Panc1 (cell line): ENCODE results near the gene GPC6.

Experiments used
- POLR2AphosphoS5 ChIP-seq: IDR thresholded peaks from 2 replicates; pipeline ENCODE4 v1.6.1; 2012; ENCODE audit warnings: mild to moderate bottlenecking, low read depth, low read length, moderate library complexity
- TF ChIP-seq, protein P1 (sequence below): fragments of 450-650 bp; IDR thresholded peaks from 2 replicates; pipeline ENCODE4 v1.5.1; 2017; ENCODE audit warnings: mild to moderate bottlenecking
- TF ChIP-seq, protein P2 (sequence below), 2 experiments: IDR thresholded peaks; 2 replicates each; pipeline ENCODE4 v1.6.1; 2011 to 2012; ENCODE audit warnings: low read depth in 2 of 2, control low read depth in 1 of 2, low read length in 1 of 2, mild to moderate bottlenecking in 1 of 2, moderate library complexity in 1 of 2; ENCODE audit not compliant: insufficient read depth in 1 of 2

- TF ChIP-seq, protein P1, sequence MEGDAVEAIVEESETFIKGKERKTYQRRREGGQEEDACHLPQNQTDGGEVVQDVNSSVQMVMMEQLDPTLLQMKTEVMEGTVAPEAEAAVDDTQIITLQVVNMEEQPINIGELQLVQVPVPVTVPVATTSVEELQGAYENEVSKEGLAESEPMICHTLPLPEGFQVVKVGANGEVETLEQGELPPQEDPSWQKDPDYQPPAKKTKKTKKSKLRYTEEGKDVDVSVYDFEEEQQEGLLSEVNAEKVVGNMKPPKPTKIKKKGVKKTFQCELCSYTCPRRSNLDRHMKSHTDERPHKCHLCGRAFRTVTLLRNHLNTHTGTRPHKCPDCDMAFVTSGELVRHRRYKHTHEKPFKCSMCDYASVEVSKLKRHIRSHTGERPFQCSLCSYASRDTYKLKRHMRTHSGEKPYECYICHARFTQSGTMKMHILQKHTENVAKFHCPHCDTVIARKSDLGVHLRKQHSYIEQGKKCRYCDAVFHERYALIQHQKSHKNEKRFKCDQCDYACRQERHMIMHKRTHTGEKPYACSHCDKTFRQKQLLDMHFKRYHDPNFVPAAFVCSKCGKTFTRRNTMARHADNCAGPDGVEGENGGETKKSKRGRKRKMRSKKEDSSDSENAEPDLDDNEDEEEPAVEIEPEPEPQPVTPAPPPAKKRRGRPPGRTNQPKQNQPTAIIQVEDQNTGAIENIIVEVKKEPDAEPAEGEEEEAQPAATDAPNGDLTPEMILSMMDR, result no peak
- TF ChIP-seq, protein P2, sequence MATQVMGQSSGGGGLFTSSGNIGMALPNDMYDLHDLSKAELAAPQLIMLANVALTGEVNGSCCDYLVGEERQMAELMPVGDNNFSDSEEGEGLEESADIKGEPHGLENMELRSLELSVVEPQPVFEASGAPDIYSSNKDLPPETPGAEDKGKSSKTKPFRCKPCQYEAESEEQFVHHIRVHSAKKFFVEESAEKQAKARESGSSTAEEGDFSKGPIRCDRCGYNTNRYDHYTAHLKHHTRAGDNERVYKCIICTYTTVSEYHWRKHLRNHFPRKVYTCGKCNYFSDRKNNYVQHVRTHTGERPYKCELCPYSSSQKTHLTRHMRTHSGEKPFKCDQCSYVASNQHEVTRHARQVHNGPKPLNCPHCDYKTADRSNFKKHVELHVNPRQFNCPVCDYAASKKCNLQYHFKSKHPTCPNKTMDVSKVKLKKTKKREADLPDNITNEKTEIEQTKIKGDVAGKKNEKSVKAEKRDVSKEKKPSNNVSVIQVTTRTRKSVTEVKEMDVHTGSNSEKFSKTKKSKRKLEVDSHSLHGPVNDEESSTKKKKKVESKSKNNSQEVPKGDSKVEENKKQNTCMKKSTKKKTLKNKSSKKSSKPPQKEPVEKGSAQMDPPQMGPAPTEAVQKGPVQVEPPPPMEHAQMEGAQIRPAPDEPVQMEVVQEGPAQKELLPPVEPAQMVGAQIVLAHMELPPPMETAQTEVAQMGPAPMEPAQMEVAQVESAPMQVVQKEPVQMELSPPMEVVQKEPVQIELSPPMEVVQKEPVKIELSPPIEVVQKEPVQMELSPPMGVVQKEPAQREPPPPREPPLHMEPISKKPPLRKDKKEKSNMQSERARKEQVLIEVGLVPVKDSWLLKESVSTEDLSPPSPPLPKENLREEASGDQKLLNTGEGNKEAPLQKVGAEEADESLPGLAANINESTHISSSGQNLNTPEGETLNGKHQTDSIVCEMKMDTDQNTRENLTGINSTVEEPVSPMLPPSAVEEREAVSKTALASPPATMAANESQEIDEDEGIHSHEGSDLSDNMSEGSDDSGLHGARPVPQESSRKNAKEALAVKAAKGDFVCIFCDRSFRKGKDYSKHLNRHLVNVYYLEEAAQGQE (IDR thresholded peaks at IDR 0.05; ENCODE audit: insufficient read depth in 1 of 2, low read depth in 2 of 2, low read length in 1 of 2), result no peak
- TF ChIP-seq POLR2AphosphoS5, result no peak
Observed at GRCh38 chr13:93862259-93862658, 635.7 kb downstream of the GPC6 start.
